ENCODE data around the gene XRCC6.
"Not testable (repeated sequence)": the region's sequence is repeated elsewhere in the genome, so short reads cannot be mapped to it uniquely, and the experiment has no call there.

XRCC6 gene

DNA sequence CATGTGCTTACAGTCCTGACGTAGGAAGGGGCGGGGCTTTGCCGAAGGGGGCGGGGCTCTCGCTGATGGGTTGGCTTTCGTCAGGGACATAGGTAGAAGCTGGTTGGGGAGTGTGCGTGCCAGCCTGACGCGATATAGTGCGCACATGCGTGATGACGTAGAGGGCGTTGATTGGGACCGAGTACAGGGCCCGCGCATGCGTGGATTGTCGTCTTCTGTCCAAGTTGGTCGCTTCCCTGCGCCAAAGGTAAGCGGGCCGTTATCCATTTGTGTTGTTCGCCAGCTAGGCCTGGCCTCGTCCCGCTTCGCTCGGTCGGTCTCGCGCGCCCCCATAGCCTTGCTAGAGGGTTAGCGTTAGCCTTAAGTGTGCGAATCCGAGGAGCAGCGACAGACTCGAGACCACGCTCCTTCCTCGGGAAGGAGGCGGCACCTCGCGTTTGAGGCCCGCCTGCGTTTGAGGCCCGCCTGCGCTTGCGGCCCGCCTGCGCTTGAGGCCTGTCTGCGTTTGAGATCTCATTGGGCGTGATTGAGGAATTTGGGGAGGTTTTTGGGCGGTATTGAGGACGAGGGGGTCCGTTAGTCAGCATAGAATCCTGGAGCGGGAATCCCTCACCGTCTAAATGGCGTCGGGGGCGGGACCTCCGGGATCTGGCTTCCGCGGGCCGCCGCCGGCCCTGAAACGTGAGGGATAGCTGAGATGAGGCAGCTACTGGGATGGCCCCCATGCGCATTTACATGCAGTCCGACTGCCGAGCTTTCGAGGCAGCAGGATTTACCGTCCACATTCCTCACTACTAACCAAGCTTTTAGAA lies at the start of gene XRCC6:
Gene XRCC6 (plus strand): TSS at position 197 of the 812 bp plus-strand sequence. CDS start 710 bp downstream, outside the sequence.
- DNase-seq = peak; percentile 98

GRCh38 chr22:41571786-41572185 lies 49.3 kb upstream of the XRCC6 start:
- no peak for DNase-seq

DNA sequence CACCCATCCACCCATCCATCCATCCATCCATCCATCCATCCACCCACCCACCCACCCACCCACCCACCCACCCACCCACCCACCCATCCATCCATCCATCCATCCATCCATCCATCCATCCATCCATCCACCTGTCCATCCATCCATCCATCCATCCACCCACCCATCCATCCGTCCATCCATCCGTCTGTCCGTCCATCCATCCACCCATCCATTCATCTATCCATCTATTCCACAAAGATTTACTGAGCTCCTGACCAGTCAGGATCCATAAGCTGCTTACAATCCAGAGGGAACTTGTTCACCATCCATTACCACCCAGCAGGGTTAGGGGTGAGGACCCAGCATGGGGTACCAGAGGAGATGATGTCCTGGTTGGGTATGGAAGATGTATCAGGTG lies 48.8 kb upstream of the XRCC6 start:
- not testable (repeated sequence) for DNase-seq

- DNase-seq = no peak
Measured at GRCh38 chr22:41573677-41574076, 47.4 kb upstream of the XRCC6 start.

DNA sequence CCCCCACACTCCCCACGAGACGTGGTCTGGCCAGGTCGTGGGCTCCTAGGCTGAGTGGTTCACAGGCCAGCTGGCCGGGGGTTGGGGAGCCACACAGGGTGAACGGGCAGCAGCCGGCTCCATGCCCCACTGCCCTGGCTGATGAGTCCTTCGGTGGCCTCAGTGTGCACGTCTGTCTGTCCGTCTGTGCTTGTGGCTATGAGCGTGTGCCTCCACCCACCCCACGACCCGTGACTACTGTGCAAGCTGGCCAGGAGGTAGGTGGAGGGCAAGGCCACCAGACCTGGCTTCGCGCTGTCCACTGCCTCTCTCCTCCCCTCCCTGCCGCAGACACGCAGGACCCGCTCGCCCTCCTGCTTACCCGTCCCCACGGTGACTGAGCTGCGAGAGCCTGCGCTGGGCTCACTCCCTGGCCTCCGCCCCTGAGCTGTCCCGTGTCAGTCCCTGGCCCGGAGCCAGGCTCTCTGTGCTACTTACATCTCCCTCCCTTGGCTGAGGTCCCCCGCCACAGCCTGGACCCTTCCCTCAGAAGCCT lies 46.2 kb upstream of the XRCC6 start:
- no peak for DNase-seq

DNA sequence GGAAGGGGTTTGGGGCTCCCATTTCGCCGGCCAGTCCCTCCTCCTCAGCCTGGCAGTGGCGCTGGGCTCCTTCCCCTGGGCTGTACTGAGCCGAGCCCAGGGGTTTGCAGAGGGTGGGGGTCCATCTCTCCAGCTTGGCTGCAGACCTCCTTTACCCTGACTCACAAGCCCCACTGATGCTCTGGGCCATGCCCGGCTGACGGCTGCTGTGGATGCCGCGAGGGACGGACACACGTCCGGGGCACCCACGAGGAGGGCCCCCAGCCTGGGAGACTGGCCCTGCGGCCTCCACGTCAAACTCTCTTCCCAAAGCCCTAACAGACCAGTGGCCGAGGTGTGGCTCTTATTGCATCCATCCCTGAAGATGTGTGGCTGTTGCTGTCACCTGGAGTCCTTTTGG lies 45.6 kb upstream of the XRCC6 start:
- no peak for DNase-seq

GRCh38 chr22:41576877-41577276 lies 44.2 kb upstream of the XRCC6 start:
- no peak for DNase-seq

DNA sequence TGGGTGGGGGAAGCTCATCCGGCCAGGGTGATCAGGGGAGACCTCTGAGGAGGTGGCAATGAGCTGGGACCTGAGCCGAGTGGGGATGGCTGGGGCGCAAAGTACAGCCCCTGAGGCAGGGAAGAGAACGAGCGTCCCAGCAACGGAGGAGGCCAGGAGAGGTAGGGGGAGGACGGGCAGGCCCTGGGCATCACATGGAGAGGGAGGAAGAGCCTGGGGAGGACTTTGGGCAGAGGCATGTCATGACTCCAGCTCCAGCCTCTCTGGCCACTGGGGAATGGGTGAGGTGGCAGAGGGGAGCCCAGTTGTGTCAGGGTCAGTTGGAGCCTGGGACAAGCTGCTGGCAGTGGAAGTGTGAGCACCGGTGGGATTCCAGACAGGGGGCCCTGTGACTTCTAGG lies 43.0 kb upstream of the XRCC6 start:
- no peak for DNase-seq

DNA sequence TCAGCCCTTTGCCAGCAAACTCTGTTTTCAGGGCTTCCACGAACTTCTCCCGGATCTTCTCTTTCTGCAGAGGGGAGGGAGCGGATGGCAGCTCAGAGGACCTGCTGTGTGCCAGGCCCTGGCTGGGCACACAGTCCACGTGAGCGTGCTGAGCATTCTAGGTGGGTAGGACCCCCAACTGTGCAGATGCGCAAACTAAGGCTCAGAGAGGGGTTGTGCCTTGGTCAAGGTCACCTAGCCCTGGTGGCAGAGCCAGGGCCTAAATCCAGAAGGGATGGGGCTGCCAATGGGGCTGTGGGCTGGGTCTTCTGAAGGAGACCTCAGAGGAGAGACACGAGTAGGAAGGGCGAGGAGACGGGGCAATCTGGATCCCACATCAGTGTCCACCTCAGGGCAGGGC lies 42.3 kb upstream of the XRCC6 start:
- no peak for DNase-seq

GRCh38 chr22:41579297-41579996 lies 41.6 kb upstream of the XRCC6 start:
- no peak for DNase-seq

GRCh38 chr22:41579997-41580355 lies 41.1 kb upstream of the XRCC6 start:
- DNase-seq = no peak

DNA sequence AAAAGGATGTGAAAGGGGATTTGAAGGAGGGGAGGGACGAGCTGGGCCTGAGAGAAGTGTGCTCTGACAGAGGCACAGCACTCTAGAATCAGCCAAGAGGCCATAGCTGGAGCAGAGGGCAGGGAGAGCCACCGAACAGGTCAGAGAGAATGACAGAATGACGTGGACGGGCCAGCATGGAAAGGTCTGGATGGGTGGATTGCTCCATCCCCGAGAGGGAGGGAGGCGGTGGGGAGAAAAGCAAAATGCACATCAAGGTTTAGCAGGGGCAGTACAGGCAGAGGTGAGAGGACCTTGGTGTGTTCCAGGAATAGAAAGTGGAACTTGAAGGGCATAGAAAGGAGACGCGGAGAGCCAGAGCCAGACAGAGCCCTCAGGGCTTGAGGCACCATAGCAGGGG lies 38.4 kb upstream of the XRCC6 start:
- DNase-seq = no peak

GRCh38 chr22:41584881-41585280 lies 36.2 kb upstream of the XRCC6 start:
- no peak for DNase-seq

- DNase-seq = no peak
Measured at GRCh38 chr22:41585898-41586297, 35.2 kb upstream of the XRCC6 start.

- DNase-seq = no peak
Measured at GRCh38 chr22:41587347-41587723, 33.8 kb upstream of the XRCC6 start.

DNA sequence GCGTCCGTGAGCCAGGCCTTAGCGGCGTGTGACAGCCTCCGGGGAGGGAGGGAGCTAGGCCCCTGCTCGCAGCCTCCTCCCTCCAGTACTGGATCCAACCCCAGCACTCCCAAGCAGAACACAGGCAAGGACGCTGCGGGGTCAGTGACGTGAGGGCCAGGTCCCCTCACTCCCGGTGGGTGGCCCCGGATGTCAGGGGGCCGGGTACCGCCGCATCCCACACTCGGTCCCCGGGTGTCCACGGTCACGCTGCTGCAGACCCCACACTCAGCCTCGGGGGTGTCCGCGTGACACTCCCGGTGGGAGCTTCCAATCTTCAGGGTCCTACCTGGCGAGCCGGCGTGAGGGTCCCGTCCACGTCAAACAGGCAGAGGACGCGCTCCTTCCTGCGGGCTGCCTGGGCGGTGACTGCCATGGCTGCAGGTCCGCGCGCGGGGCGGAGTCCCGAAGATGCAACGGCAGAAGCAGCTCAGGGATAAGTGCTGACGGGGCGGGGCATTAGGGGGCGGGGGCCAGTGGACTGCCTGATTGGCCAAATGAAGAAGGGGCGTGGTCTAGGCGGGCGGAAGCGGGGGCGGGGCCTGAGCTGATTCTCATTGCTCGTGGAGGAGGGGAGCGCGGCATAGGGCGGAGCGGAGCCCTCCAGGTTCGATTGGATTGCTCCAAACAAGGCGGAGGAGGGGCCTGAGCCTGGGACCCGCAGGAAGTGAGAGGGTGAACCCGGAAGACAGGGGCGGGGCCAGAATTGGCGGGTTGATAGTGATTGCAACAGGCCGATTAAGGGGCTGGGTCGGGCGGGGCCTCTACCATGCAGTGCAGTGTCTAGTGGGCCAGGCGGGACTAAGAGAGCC lies 31.5 kb upstream of the XRCC6 start, which contains the start of gene PMM1:
Gene PMM1 (minus strand): TSS at position 450 of the 851 bp plus-strand sequence. CDS start 35 bp downstream, at position 415.
- DNase-seq = peak; percentile 94

- not testable (repeated sequence) for DNase-seq
Measured at GRCh38 chr22:41593336-41593960, 27.6 kb upstream of the XRCC6 start.

DNA sequence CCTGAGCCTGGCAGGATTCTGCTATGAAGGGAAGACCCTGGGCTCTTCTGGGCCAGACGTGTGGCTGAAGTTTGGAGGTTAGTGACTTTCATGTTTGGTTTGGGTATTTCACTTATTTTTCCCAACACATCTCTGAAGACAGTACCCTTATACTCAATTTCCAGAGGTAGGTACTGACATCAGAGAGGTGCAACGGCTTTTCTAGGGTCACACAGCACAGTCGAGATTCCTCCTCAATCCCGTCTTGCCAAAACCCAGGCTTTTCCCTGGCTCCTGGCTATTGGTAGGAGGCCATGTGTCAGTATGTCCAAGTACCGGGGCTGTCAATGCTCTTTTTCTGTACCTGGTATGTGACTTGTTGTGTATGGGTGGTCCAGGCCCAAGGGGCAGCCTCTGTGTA lies 25.4 kb upstream of the XRCC6 start:
- no peak for DNase-seq

GRCh38 chr22:41596776-41597634 lies 24.1 kb upstream of the XRCC6 start:
- peak; percentile 4 for DNase-seq

GRCh38 chr22:41597635-41597953 lies 23.5 kb upstream of the XRCC6 start:
- DNase-seq = no peak

DNA sequence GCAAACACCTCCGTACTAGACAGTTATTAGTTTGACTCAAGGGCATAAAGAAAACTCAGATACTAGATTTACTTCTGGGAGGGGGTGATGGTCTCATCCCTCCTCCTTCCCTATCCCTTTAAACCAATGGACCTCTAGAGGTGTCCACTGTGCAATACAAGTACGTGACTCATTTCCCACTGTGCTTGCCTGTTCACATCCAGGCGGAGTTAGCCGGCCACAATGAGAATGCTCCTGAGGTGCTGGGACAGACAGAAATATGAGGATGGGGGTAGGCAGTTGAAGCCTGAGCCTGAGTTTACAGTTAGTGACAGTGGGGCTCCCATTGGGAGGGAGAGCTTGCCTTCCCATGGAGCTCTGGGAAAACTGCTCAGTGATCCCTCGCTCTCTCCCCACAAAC lies 23.0 kb upstream of the XRCC6 start:
- DNase-seq = no peak
